Smooth muscle cell of the brain vasculature (primary cell): ENCODE data around the gene MMD2.
"Not testable (repeated sequence)": the region's sequence is repeated elsewhere in the genome, so short reads cannot be mapped to it uniquely, and the experiment has no call there.

Experiments used
- DNase-seq: peaks from one replicate; pipeline ENCODE4 v3.0.0-alpha.2; 2012; ENCODE audit warnings: low read depth, low spot score

MMD2 gene

GRCh38 chr7:4894482-4894881 is 64.5 kb downstream of the MMD2 start:
- DNase-seq, result no peak

GRCh38 chr7:4893929-4894475 is 65.0 kb downstream of the MMD2 start:
- no peak for DNase-seq

- DNase-seq, result not testable (repeated sequence)
Observed at GRCh38 chr7:4893188-4893587, 65.8 kb downstream of the MMD2 start.

GRCh38 chr7:4891522-4891921 is 67.5 kb downstream of the MMD2 start:
- DNase-seq, result not testable (repeated sequence)

GRCh38 chr7:4889682-4890081 is 69.3 kb downstream of the MMD2 start:
- DNase-seq, result no peak

GRCh38 chr7:4888161-4888560 is 70.8 kb downstream of the MMD2 start:
- DNase-seq, result no peak

- no peak for DNase-seq
Observed at GRCh38 chr7:4886671-4887070, 72.3 kb downstream of the MMD2 start.

GRCh38 chr7:4885317-4885807 is 73.6 kb downstream of the MMD2 start:
- no peak for DNase-seq

- no peak for DNase-seq
Observed at GRCh38 chr7:4884164-4884563, 74.8 kb downstream of the MMD2 start.

- DNase-seq, result peak; percentile 57
Observed at GRCh38 chr7:4883372-4884144, 75.4 kb downstream of the MMD2 start, which contains the start of gene RADIL. TSS of gene RADIL (minus strand) at chr7:4883716. CDS start at chr7:4878139, 5,577 bp downstream.

GRCh38 chr7:4883033-4883371 is 76.0 kb downstream of the MMD2 start:
- no peak for DNase-seq

- peak; percentile 53 for DNase-seq
Observed at GRCh38 chr7:4882169-4883032, 76.6 kb downstream of the MMD2 start.

- DNase-seq, result no peak
Observed at GRCh38 chr7:4880218-4880617, 78.8 kb downstream of the MMD2 start.

- DNase-seq, result no peak
Observed at GRCh38 chr7:4879396-4880081, 79.4 kb downstream of the MMD2 start.

- DNase-seq, result no peak
Observed at GRCh38 chr7:4878336-4879335, 80.4 kb downstream of the MMD2 start.

GRCh38 chr7:4876586-4876985 is 82.4 kb downstream of the MMD2 start:
- DNase-seq, result no peak

- DNase-seq, result no peak
Observed at GRCh38 chr7:4875391-4875790, 83.6 kb downstream of the MMD2 start.

GRCh38 chr7:4873071-4873944 is 85.7 kb downstream of the MMD2 start:
- no peak for DNase-seq

- no peak for DNase-seq
Observed at GRCh38 chr7:4871930-4872675, 86.9 kb downstream of the MMD2 start.
